ENCODE results near the gene PRPF38B. TPM values are rescaled to one million over a fixed set of nuclear protein-coding genes. Genes with fewer than 3 reads are reported as not detected.

PRPF38B gene
- total and polyA plus RNA-seq, 2 of the 8 experiments (the other 6 are each of a cell fraction or from before 2014, with no cell fraction given): 16.6 to 50.6 TPM

GRCh38 chr1:108657356-108658080 lies 34.6 kb upstream of the PRPF38B start:
- Histone ChIP-seq H2BK12ac (ENCODE audit: low read depth, low read length) (no peak overlapping the region), H3K56ac (replicated peaks; ENCODE audit: insufficient read length, low read depth, low read length) (no peak overlapping the region), H3K27me3 (replicated peaks in 1 of 4; ENCODE audit: control insufficient read depth in 3 of 4, extremely low read depth in 1 of 4, insufficient read depth in 3 of 4, low read length in 3 of 4) (peaks cover 0 to 12% (median 7%) of the 10 kb centered on the region in 4 experiments; a peak in 4 of 7 replicates), H3K27ac (ENCODE audit: low read depth, low read length) (no peak overlapping the region), H3K23ac (ENCODE audit: insufficient read length) (no peak overlapping the region), H2BK5ac (ENCODE audit: low read depth, low read length) (no peak overlapping the region), H3K79me2 (ENCODE audit: control insufficient read depth in 1 of 2, insufficient read depth in 2 of 2, low read length in 2 of 2) (no peaks in the 10 kb centered on the region), H3K79me1 (ENCODE audit: low read depth, low read length) (no peaks in the 10 kb centered on the region), H3K14ac (ENCODE audit: insufficient read length) (no peak overlapping the region), H2BK15ac (ENCODE audit: low read length) (no peak overlapping the region), H3K23me2 (ENCODE audit: low read depth, low read length) (peaks cover 4% of the 10 kb centered on the region; the same call in 1 of the 2 replicates), H3K36me3 (ENCODE audit: control insufficient read depth in 2 of 4, insufficient read depth in 4 of 4, low read length in 3 of 4) (no peaks in the 10 kb centered on the region), H3K9ac (replicated peaks in 1 of 4; ENCODE audit: extremely low read depth in 1 of 4, low read depth in 3 of 4, low read length in 3 of 4) (no peak overlapping the region), H3K18ac (ENCODE audit: extremely low read depth, low read length) (no peak overlapping the region), H3K9me3 (ENCODE audit: insufficient read depth in 2 of 2, low read depth in 1 of 2, low read length in 1 of 2) (no peaks in the 10 kb centered on the region), H4K20me1 (replicated peaks in 1 of 2; ENCODE audit: control insufficient read depth in 1 of 2, insufficient read depth in 2 of 2, low read length in 2 of 2) (no peaks in the 10 kb centered on the region), H3K4me2 (ENCODE audit: insufficient read depth in 1 of 2, low read depth in 2 of 2, low read length in 2 of 2) (no peak overlapping the region), H4K91ac (replicated peaks; ENCODE audit: insufficient read length, low read length) (no peak overlapping the region), H3K4me1 (replicated peaks in 1 of 4; ENCODE audit: control insufficient read depth in 3 of 4, insufficient read depth in 4 of 4, low read length in 3 of 4) (peaks cover 0 to 4% (median 0%) of the 10 kb centered on the region in 4 experiments; a peak in 1 of 7 replicates), H3K4me3 (ENCODE audit: extremely low read depth in 1 of 4, insufficient read depth in 2 of 4, low read depth in 3 of 4, low read length in 4 of 4) (no peak overlapping the region), H3K4ac (replicated peaks; ENCODE audit: insufficient read length, low read depth, low read length) (no peak overlapping the region), H4K8ac (ENCODE audit: extremely low read depth, insufficient read depth, low read length) (no peak overlapping the region), H4K5ac (ENCODE audit: insufficient read length, low read depth, low read length) (no peak overlapping the region), H2BK120ac (replicated peaks; ENCODE audit: low read depth, low read length) (no peak overlapping the region), H2BK20ac (ENCODE audit: low read length) (no peak overlapping the region), H2AK5ac (ENCODE audit: low read depth, low read length) (no peak overlapping the region), H2AFZ (ENCODE audit: low read length) (no peak overlapping the region)
- 91% methylated on average over 5 of the region's 5 CpGs; no CpG with 5 or more reads in 1 of the 2 experiments for WGBS, 2 experiments (ENCODE audit: extremely low coverage in 1 of 2, insufficient coverage in 1 of 2, insufficient read length in 1 of 2, insufficient replicate concordance in 2 of 2, low coverage in 1 of 2, low lambda C conversion rate in 2 of 2, missing lambda C conversion rate in 1 of 2)
- POLR2A ChIA-PET (ENCODE audit: partially characterized antibody): interaction anchor here (1.1 kb wide), 1 partner anchor 39 kb away, joined by 3 read pairs; no protein-coding TSS in a partner anchor
- CTCF ChIA-PET (ENCODE audit: partially characterized antibody): no interaction called here
- DNase-seq (ENCODE audit: low read depth in 1 of 2, low spot score in 2 of 2): no peak
- FAIRE-seq: no peak
- TF ChIP-seq RAD21 (IDR thresholded peaks at IDR 0.05 in 1 of 2, conservative IDR thresholded peaks at IDR 0.05 in 1 of 2; ENCODE audit: low read depth in 2 of 2, low read length in 2 of 2): no peak
- TF ChIP-seq JUN (IDR thresholded peaks at IDR 0.05; ENCODE audit: low read depth, low read length): no peak
- no peak for TF ChIP-seq USF2 (IDR thresholded peaks at IDR 0.05; ENCODE audit: low read length)
- no peak for TF ChIP-seq TAF7 (optimal IDR thresholded peaks at IDR 0.05; ENCODE audit: borderline replicate concordance, low read depth, low read length)
- no peak for TF ChIP-seq SIN3A (conservative IDR thresholded peaks at IDR 0.05 in 1 of 2, IDR thresholded peaks at IDR 0.05 in 1 of 2; ENCODE audit: low read depth in 1 of 2, low read length in 2 of 2)
- TF ChIP-seq KDM4A (IDR thresholded peaks at IDR 0.05; ENCODE audit: low read depth, low read length, severe bottlenecking): no peak
- TF ChIP-seq, protein P1, sequence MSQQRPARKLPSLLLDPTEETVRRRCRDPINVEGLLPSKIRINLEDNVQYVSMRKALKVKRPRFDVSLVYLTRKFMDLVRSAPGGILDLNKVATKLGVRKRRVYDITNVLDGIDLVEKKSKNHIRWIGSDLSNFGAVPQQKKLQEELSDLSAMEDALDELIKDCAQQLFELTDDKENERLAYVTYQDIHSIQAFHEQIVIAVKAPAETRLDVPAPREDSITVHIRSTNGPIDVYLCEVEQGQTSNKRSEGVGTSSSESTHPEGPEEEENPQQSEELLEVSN (IDR thresholded peaks at IDR 0.05): no peak
- TF ChIP-seq POU5F1 (IDR thresholded peaks at IDR 0.05; ENCODE audit: low read depth, low read length): no peak
- TF ChIP-seq MAX (IDR thresholded peaks at IDR 0.05): no peak
- no peak for TF ChIP-seq ASH2L (IDR thresholded peaks at IDR 0.05; ENCODE audit: low read length)

Measured in H1 (cell line).